Gastrocnemius medialis (tissue), 4 donors: Measurements from ENCODE around the gene BUB1B. TPM values are rescaled to one million over a fixed set of nuclear protein-coding genes. Genes with fewer than 3 reads are reported as not detected.
A peak's percentile ranks its signal among the peaks of the same experiment; 100 is the strongest.

Experiments used
- ATAC-seq, 2 donors: fragments of 150-250 bp; one replicate each; pipeline ENCODE4 v1.9.1; 2016
- DNase-seq, 2 donors: peaks; one replicate each; pipeline ENCODE4 v3.0.0-alpha.2; 2019
- H3K27ac ChIP-seq, 4 donors: fragments of 200-600 bp; sonication (generic); 1 replicate in 1 of 4; 2 replicates in 3 of 4; pipeline ENCODE4 v1.5.1; 2016 to 2018; ENCODE audit warnings: mild to moderate bottlenecking in 2 of 4, moderate library complexity in 1 of 4
- H3K27me3 ChIP-seq, 3 donors: fragments of 200-600 bp; sonication (generic) in 2 of 3; 1 replicate in 1 of 3; 2 replicates in 2 of 3; pipeline versions ENCODE4 v1.5.1 to v1.6.0; 2016 to 2019; ENCODE audit warnings: mild to moderate bottlenecking in 1 of 3, moderate library complexity in 1 of 3
- H3K36me3 ChIP-seq, 2 donors: fragments of 200-600 bp; sonication (generic) in 1 of 2; one replicate each; pipeline ENCODE4 v1.5.1; 2017 to 2018
- H3K4me1 ChIP-seq, 2 donors: fragments of 200-600 bp; sonication (generic) in 1 of 2; one replicate each; pipeline ENCODE4 v1.5.1; 2016 to 2017; ENCODE audit warnings: mild to moderate bottlenecking in 2 of 2
- H3K4me3 ChIP-seq, 4 donors: fragments of 200-600 bp; sonication (generic) in 3 of 4; 1 replicate in 1 of 4; 2 replicates in 3 of 4; pipeline ENCODE4 v1.5.1; 2016 to 2019; ENCODE audit warnings: mild to moderate bottlenecking in 2 of 4
- H3K9me3 ChIP-seq, 3 donors: fragments of 200-600 bp; sonication (generic) in 2 of 3; 1 replicate in 1 of 3; 2 replicates in 2 of 3; pipeline ENCODE4 v1.5.1; 2016 to 2019
- CTCF ChIP-seq, 5 experiments: fragments of 450-650 bp in 3 of 5; fragments of 200-600 bp in 2 of 5; sonication (generic) in 2 of 5; IDR thresholded peaks in 4 of 5; conservative IDR thresholded peaks in 1 of 5; 1 replicate in 4 of 5; 2 replicates in 1 of 5; pipeline ENCODE4 v1.5.1; 2016 to 2019; ENCODE audit warnings: antibody characterized with exemption in 5 of 5, mild to moderate bottlenecking in 3 of 5, moderate library complexity in 3 of 5
- POLR2A ChIP-seq, 2 donors: fragments of 450-650 bp; IDR thresholded peaks; one replicate each; pipeline ENCODE4 v1.6.1; 2017; ENCODE audit warnings: antibody characterized with exemption in 2 of 2, mild to moderate bottlenecking in 2 of 2, moderate library complexity in 2 of 2
- in situ Hi-C, 4 donors: fragments of 200-750 bp; cut with MboI; loops; one replicate each; pipeline versions ENCODE4 v1.15.0 to v1.8.0; 2017; ENCODE audit warnings: low sequenced_read_pairs in 4 of 4
- intact Hi-C: fragments of 100-400 bp; cut with DNase I; formaldehyde crosslinking; loops from one replicate; pipeline ENCODE4 v1.15.1; 2023; ENCODE audit warnings: low total_unique reads
- total RNA-seq, 4 donors: library from RNA; depleted of rRNA; stranded (reverse); fragments of >200 nt; gene quantifications; one replicate each; pipeline versions ENCODE4 v1.1.0 to v1.2.3, GENCODE V29; 2016

The BUB1B gene
- total RNA-seq, 4 donors from 2014 or later = 0.51 to 1.8 TPM; not detected in 2

- H3K4me1 ChIP-seq = peaks cover 6 to 7% of the 10 kb centered on the region in 2 donors
- TF ChIP-seq CTCF (IDR thresholded peaks at IDR 0.05 in 4 of 5, conservative IDR thresholded peaks at IDR 0.05 in 1 of 5) (no peak), POLR2A (IDR thresholded peaks at IDR 0.05) (no peak)
- H3K4me3 ChIP-seq = peak overlapping the region in 2 of 4 donors; percentile 53 to 56
- H3K36me3 ChIP-seq = no peaks in the 10 kb centered on the region
- H3K9me3 ChIP-seq = no peaks in the 10 kb centered on the region
- no peak overlapping the region for H3K27ac ChIP-seq
- intact Hi-C loops (no loop called here), in situ Hi-C loops (no loop called here)
- DNase-seq (no peak), ATAC-seq (no peak)
- no peaks in the 10 kb centered on the region for H3K27me3 ChIP-seq
Measured at GRCh38 chr15:40252141-40252437, 91.2 kb downstream of the BUB1B start.

GRCh38 chr15:40252438-40253166, 91.7 kb downstream of the BUB1B start:
- DNase-seq (no peak), ATAC-seq (peak; percentile 40 to 64)
- no peaks in the 10 kb centered on the region for H3K9me3 ChIP-seq
- H3K4me1 ChIP-seq = peaks cover 6 to 7% of the 10 kb centered on the region in 2 donors
- no peak overlapping the region for H3K27ac ChIP-seq
- TF ChIP-seq CTCF (IDR thresholded peaks at IDR 0.05 in 4 of 5, conservative IDR thresholded peaks at IDR 0.05 in 1 of 5) (no peak), POLR2A (IDR thresholded peaks at IDR 0.05) (no peak)
- no peaks in the 10 kb centered on the region for H3K36me3 ChIP-seq
- in situ Hi-C loops (no loop called here), intact Hi-C loops (no loop called here)
- no peaks in the 10 kb centered on the region for H3K27me3 ChIP-seq
- peak overlapping the region; percentile 50 to 67 (median 54) for H3K4me3 ChIP-seq

GRCh38 chr15:40253167-40253790, 92.4 kb downstream of the BUB1B start:
- DNase-seq (no peak), ATAC-seq (no peak)
- Histone ChIP-seq H3K9me3 (no peaks in the 10 kb centered on the region), H3K4me3 (peak overlapping the region; percentile 50 to 67 (median 54)), H3K36me3 (no peaks in the 10 kb centered on the region), H3K27ac (no peak overlapping the region), H3K4me1 (peaks cover 6 to 7% of the 10 kb centered on the region in 2 donors), H3K27me3 (no peaks in the 10 kb centered on the region)
- intact Hi-C loops = no loop called here
- in situ Hi-C loops = no loop called here
- TF ChIP-seq CTCF (IDR thresholded peaks at IDR 0.05 in 4 of 5, conservative IDR thresholded peaks at IDR 0.05 in 1 of 5) = no peak

GRCh38 chr15:40254452-40254851, 93.6 kb downstream of the BUB1B start:
- H3K27ac ChIP-seq = no peak overlapping the region
- DNase-seq (no peak), ATAC-seq (no peak)
- in situ Hi-C loops = no loop called here
- no peaks in the 10 kb centered on the region for H3K9me3 ChIP-seq
- no peaks in the 10 kb centered on the region for H3K36me3 ChIP-seq
- no peak for TF ChIP-seq CTCF (IDR thresholded peaks at IDR 0.05 in 4 of 5, conservative IDR thresholded peaks at IDR 0.05 in 1 of 5)
- TF ChIP-seq POLR2A (IDR thresholded peaks at IDR 0.05) = no peak
- H3K4me3 ChIP-seq = no peak overlapping the region
- no peaks in the 10 kb centered on the region for H3K27me3 ChIP-seq
- peaks cover 6 to 7% of the 10 kb centered on the region in 2 donors for H3K4me1 ChIP-seq
- intact Hi-C loops = no loop called here
